CD4-positive, alpha-beta T cell treated with Interleukin-15 for 1 hour (primary cell): Measurements from ENCODE around the gene NOC3L.
A peak's percentile ranks its signal among the peaks of the same experiment; 100 is the strongest.
"Not testable (repeated sequence)": the region's sequence is repeated elsewhere in the genome, so short reads cannot be mapped to it uniquely, and the experiment has no call there.

ENCODE experiments used
- DNase-seq: peaks from one replicate; pipeline ENCODE4 v3.0.0-alpha.2; 2020

Gene NOC3L, protein sequence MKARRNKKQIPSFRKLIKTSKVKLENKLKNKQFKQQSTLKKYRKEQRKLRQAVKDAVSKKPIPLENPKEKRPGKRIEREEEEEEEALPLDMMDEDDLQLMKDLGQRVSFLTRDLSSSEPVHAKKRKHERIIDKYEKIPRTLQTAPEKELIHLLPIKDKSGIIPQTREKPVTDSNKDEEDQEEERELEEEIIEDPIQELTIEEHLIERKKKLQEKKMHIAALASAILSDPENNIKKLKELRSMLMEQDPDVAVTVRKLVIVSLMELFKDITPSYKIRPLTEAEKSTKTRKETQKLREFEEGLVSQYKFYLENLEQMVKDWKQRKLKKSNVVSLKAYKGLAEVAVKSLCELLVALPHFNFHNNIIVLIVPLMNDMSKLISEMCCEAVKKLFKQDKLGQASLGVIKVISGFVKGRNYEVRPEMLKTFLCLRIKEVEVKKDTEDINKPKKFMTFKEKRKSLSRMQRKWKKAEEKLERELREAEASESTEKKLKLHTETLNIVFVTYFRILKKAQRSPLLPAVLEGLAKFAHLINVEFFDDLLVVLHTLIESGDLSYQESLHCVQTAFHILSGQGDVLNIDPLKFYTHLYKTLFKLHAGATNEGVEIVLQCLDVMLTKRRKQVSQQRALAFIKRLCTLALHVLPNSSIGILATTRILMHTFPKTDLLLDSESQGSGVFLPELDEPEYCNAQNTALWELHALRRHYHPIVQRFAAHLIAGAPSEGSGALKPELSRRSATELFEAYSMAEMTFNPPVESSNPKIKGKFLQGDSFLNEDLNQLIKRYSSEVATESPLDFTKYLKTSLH

DNA sequence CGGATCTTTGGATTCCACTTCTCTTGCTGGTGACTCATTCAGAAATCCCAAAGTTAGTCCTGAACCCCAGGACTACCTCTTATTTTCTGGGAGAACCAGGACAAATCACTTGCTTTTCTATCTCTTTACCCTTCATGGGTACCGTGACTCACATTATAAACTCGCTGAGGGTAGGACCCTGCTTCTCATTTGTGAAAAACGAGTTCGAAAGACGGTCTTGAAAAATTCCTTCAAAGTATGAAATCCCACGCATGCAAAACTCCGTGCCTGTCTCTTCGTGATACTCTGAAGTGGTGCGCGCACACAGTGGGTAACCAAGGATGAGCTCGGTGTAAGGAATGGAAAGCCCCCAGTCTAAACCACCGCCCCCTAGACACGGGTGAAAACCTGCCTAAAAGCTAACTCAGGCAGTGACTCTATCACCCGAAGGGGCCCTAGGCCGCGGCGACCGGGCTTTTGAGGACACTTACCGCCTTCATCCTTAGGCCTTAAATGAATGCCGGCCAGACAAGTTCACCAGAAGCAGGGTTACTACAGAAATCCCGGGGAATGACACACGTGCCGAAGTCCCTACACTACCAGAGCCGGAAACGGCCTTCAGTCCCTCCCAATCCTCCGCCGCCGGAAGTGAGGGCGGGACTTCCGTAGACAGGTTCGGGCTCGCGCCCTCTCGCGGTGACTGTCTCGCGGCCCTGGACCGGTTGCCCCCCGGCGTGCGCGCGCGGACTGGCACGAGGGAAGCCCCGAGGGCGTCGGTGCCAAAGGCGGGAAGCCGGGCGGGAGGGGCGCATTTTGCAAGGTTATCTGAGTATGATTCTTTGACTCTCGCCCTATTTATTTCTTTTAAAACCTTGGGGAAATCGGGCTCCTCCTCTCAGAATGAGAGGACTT, at the start of gene NOC3L:
TSS of gene NOC3L (minus strand) at position 580 of the 891 bp plus-strand sequence. CDS start at position 479, 101 bp downstream.
- DNase-seq: peak; percentile 92

DNA sequence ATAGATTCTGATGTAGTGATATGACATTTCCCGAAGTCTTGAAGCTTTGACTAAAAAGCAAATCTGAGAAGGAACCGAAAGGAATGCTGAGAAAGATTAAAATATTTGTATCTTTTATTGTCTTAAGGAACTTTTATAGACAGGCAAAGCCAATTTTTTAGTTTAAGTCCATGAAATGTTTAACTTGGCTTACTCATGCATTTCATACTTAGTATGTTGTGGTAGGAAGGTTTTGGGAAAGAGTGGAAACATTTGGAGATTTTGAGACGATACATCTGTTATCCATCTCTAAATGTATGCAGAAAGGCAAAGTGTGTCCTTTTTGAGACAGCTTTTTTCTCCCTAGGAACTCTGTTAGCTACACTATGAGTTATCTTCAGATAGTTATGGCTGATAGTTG, 49.7 kb upstream of the NOC3L start:
- no peak for DNase-seq

DNA sequence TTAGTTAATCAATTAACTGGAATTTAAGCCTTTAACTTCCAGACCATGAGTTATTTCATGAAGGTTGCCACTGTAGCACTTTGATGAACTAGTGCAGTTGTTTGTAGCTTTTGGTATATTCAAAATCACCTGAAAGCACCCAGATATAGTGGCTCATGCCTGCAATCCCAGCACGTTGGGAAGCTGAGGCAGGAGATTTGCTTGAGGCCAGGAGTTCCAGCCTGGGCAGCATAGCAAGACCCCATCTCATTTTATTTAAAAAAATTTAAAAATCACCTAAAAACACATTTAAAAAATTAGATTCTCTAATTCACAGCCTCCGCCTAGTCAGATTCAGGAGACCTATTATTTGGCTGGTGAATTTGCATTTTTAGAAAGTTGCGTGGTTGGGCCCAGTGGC, 48.6 kb upstream of the NOC3L start:
- DNase-seq: no peak

DNA sequence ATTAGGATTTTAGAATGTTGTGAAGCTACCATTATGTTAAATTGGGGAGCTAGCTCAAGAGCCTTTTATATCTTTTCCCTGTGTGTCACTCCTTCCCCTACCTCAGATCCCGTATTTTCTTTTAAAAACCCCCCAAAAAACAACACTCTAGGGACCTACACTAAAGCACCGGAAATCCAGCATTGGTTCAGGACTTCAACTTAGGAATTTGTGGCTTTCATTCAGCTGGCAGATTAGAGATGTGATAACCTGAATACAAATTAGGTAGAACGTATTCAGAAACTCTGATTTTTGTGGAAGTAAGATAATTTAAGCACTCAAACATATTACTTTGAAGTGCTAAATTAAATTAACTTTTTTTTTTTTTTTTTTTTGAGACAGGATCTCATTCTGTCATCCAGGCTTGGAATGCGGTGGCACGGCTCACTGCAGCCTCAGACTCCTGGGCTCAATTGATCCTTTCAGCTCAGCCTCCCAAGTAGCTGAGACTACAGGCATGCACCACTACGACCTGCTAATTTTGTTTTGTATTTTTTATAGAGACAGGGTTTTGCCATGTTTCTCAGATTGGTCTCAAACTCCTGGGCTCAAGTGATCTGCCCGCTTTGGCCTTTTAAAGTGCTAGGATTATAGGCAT, 46.4 kb upstream of the NOC3L start:
- DNase-seq: no peak

DNA sequence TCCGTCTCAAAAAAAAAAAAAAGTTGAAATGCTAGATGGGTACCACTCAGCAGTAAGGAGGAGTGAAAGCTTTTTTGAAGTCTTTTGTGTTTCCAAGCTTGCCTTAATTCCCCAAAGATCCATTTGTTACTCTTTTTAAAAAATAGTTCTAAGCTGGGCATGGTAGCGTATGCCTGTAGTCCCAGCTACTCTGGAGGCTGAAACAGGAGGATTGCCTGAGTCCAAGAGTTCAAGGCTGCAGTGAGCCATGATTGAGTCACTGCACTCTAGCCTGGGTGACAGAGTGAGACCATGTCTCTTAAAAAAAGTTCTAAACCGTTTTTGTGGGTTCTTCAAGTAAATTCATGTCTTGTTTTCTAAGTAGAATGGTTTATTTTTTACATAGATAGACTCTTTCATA, 44.9 kb upstream of the NOC3L start:
- no peak for DNase-seq

DNA sequence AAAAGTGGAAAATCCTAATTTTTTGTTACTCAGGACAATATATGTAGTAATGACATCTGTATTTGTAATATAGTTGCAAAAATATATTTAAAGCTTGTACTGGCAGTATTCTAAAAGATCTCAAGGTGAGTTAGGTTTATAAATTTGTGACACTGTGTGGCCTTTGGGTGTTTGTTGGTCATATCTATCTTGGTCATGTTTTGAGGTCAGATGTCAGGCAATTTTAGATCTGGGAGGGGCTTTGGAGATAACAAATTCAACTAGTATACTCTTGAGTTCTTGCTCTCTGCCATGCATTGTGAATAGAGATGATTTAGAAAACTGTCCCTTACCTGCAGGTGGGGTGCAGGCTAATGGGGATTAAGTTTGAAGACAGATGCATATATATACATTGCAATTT, 42.7 kb upstream of the NOC3L start:
- no peak for DNase-seq

DNA sequence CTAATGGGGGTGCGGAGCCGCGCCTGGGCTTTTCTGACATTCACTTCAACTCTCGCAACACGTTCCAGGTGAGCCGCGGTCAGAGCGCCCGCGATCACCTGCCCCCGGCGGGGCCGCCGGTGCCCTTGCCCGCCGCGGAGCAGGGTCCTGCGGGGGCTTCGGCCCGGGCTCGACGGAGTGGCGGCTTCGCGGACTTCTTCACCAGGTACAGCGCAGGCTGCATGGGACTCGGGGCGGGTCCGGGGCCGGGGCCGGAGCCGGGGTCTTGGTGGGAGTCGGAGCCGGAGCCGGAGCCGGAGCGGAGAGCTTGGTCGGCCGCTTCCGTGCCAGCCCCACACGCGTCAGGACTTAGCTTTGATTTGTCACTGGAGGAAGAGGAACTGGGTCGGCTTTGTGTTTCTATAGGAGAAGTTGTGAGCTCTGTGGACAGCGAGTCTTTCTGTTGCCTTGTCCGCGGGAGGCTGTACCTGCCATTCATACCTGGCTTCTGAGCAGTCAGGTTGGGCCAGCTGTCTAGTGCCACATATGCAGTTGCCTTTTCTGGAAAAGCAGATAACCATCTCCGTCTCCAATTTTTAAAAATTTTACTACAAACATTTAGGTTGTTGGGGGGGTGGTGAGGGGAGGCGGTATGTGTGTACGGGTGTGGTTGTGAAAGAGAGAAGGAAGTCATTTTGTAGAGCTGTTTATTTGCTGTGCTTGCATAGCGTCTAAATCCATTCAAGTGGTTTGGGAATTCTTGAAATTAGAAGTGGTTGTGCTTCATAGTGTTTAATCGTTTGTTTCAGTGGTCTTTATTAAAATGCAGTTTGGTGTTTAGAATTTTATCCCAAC, 40.9 kb upstream of the NOC3L start:
- DNase-seq: peak; percentile 60

DNA sequence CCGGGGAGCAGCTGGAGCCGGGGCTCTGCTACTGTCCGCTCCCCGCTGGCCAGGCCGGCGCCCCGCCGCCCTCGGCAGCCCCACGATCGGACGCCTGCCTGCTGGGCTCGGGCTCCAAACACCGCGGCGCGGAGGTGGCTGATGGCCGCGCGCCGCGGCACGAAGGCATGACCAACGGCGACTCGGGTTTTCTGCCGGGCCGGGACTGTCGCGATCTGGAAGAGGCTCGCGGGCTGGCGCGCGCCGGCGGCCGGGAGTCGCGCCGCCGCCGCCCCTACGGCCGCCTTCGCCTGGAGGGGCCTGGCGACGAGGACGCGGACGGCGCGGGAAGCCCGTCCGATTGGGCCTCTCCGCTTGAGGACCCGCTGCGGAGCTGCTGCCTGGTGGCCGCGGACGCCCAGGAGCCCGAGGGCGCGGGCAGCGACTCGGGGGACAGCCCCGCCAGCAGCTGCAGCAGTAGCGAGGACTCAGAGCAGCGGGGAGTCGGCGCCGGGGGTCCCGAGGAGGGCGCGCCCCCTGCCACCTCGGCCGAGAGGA, 40.2 kb upstream of the NOC3L start:
- DNase-seq: no peak

DNA sequence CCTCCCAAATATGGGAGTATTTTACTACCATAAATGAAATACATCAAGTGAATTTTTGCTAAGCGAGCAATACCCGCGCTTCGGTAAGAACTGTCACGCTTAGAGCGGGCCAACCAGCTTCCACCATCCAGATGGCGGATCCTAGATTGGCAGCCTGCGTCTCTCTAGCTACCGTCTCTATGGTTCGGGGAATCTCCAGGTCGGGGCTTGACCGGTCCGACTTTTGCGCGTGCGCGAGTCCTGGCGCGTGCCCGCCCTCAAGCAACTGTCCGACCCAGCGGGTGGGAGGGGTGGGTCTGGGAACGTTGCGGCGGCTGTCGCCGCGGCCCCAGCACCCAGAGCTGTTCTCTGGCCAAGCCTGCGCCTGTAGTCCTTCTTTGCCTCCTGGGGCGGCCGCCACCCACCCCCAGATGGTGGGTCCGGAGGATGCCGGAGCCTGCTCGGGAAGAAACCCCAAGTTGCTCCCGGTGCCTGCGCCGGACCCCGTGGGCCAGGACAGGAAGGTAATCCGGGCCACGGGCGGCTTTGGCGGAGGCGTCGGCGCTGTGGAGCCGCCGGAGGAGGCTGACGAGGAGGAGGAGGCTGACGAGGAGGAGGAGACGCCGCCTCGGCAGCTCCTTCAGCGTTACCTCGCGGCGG, 39.6 kb upstream of the NOC3L start, which contains the start of gene TBC1D12:
TSS of gene TBC1D12 (plus strand) at position 338 of the 639 bp plus-strand sequence. CDS start at position 411, 73 bp downstream.
- DNase-seq: peak; percentile 79

DNA sequence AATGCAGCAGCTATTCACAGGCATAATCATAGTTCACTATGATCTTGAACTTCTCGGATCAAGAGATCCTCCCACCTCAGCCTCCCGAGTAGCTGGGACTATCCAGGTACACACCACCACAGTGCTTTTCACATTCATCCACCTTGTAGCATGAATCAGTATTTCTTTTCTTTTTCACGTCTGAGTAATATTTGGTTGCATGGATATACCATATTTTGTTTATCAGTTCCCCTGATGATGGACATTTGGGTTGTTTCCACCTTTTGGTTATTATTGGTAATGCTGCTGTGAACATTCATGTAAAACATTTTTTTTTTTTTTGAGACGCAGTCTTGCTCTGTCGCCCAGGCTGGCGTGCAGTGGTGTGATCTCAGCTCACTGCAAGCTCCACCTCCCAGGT, 36.0 kb upstream of the NOC3L start:
- DNase-seq: no peak

DNA sequence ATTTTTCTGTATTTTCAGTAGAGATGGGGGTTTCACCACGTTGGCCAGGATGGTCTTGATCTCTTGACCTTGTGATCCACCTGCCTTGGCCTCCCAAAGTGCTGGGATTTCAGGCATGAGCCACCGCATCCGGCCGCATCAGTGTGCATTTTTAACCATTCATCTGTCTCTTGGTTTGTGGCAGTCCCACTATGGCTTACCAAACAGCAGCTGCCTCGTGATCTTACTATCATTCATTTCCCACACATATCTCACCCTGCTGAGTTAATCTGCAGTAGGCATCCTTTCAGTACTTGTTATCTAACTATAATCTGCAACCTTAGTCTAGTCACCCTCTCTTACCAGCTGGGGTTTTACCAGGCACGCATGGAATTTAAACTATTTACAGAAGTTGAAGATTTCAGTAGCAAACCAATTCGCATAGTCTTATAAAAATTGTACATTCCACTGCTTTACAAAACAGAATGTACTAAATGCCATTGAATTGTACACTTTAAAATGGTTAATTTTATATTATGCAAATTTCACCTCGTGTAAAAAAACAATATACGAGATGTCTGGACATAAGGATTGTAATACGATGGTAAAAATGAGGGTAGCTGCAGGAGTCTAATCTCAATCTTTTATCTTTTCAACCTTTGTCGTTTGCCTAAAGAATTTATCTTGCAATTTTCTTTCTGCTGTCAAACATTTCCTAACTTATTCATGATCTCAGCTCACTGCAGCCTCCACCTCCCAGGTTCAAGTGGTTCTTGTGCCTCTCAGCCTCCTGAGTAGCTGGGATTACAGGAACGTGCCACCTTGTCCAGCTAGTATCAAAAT, 35.0 kb upstream of the NOC3L start:
- DNase-seq: no peak

DNA sequence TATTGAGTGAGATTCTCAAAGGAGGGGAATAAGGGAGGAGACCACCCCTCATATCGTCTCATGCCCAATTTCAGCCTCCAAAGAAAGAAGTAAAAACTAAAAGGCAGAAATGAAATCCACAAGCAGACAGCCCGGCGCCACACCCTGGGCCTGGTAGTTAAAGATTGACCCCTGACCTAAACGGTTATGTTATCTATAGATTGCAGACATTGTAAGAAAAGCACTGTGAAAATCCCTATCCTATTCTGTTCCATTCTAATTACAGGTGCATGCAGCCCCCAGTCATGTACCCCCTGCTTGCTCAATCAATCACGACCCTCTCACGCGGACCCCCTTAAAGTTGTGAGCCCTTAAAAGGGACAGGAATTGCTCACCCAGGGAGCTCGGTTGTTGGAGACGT, 29.4 kb upstream of the NOC3L start:
- DNase-seq: not testable (repeated sequence)

DNA sequence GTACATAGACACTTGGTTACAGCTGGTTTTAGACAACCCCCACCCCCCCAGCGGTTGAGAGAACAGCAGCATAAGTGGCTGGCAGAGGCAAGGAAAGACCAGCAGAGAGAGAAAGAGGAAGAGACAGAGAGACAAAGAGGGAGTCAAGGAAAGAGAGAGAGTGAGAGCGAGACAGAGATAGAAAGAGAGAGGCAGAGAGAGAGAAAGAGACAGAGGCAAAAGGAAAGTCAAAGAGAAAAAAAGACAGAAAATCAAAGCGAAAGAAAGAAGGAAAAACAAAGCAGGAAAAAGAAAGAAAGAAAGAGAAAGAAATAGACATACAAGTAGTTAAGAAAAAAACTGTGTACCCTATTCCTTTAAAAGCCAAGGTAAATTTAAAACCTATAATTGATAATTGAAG, 23.0 kb upstream of the NOC3L start:
- DNase-seq: not testable (repeated sequence)

DNA sequence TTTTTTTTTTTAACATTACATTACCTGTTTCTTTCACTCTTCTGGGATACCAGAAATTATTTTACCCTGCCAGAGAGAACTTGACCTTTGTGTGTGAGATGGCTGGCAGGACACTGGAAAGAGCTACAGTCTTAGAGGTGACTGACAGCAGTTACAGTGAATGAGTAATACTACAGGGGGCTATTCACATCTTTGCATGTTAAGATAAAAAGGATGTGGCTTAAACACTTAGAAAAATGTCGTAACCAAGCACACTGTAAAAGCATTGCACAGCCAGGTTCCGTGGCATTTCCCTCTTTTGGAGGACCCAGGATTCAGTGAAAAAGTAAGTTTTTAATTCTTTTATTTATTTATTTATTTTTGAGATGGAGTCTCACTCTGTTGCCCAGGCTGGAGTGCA, 20.8 kb upstream of the NOC3L start:
- DNase-seq: no peak

DNA sequence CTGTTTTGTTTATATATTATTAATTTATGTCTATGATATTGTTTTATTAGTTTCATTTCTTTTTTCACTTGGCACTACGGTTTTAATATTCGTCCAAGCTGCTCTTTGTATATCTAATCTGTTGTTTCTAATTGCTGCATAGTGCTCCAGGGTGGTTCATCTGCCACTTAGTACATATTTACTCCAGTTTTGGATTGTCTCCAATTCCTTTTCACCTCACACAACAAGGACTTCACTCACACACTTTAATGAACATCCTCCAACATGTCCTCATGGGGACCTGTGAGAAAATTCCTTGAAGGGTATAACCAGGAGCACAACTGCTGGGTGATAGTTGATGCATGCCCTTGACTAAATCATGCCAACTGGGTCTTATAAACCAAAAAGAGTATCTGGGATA, 14.1 kb upstream of the NOC3L start:
- DNase-seq: no peak

DNA sequence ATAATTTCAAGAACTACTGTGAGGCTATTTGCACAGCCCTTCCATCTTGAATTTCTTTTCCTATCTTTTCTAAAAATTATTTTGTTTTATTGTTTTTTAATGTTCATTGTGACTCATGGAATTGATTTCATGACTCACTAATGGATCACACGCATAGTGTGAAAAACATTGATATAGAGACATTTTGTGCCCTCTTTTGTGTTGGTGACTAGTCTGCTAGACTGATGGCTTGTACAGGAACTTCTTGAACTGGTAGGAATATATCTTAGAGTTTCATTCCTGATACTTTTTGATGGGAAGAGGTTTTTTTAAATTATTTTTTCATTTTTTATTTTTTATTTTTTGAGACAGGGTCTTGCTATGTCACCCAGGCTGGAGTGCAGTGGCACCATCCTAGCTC, 12.6 kb upstream of the NOC3L start:
- DNase-seq: no peak

DNA sequence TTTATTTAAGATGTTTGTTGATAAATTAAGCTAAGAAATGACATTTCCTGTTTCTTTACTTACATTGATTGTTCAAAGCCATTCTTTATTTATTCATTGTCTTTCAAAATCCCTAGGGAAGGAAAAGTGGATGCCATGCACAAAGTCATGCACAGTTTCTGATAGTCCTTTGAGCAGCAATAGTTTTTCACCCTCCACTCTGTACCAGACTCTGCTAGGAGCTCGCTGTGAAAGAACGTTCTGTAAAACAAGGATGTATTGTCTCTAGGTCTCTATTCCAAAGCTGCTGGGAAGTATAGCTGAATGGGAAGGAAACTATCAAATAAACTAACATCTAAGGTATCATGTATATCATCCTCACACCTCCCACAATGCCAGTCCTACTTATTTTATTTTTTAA, 7.8 kb upstream of the NOC3L start:
- no peak for DNase-seq

DNA sequence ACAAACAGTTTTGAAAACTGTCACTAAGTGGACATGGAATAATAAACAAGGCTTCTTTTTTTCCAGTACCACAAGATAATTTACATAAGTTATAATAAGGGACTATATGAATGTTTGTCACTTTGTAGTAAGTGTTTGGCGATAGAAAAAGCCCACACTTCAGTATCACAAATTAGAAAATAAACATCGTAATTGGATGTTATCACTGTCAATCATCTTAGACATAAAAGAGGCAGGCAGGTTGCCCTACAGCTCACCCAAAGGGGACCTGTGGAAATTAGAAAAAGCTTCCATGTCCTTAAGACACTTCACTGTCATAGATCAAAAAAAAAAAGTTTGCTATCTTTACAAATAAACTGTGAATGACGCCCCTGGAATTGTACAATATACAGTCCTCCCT, 3.6 kb upstream of the NOC3L start:
- DNase-seq: no peak

DNA sequence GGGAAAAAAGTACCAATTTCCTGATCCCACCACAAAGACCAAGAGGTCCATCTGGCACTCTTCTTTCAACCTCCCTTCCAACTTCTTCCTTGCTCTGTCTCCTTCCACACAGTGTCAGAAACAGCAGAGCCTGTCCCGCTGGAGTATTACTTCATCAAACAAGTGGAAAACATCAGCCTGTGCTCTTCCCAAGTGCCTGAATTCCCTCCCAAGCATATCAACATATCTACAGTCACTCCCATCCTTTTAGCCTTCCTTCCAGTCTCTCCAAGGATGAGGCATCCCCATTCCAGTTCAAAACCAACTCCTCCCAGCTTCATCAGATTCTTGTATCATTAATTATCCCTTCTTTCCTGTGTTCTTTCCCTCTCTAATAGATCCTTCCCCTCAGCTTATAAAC, 1.7 kb upstream of the NOC3L start:
- DNase-seq: no peak

DNA sequence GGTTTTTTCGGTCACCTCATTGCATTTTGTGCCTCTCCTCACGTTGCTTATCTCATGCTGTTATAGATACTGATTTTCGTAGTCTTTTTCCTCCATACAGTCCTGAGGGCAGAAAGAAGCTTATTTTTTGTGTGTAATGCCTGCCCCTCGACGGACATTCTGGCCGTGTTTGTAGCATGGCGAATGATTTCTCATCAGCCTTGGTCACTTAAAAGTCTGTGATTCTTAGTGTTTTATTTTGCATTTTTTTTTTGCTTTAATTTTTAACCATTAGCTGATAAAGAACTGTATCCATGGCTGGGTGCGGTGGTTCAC, 469 bp upstream of the NOC3L start:
- no peak for DNase-seq
